IMR-90 (cell line): Measurements from ENCODE around the gene EXOC4. TPM values are rescaled to one million over a fixed set of nuclear protein-coding genes. Genes with fewer than 3 reads are reported as not detected.

Experiments used
- ATAC-seq: fragments of 200-7000 bp; cut with Tn5 transposase; 2 replicates; pipeline ENCODE4 v1.9.1; 2020; ENCODE audit warnings: low read depth, mild to moderate bottlenecking, moderate library complexity
- BruUV-seq: library from RNA; stranded (reverse); fragments of 400-500 nt; replicated peaks from 2 replicates; lab custom pipeline; 2021; lab: Mats Ljungman, UMichigan
- CTCF ChIA-PET: fragments of 300-600 bp; formaldehyde crosslinking; extraction: SDS; loops from one replicate; lab custom pipeline; 2021; ENCODE audit warnings: antibody characterized with exemption; lab: Yijun Ruan, JAX
- POLR2A ChIA-PET: fragments of 300-600 bp; sonication (Branson Sonifier 250); formaldehyde crosslinking; loops from one replicate; lab custom pipeline; 2022; ENCODE audit warnings: antibody characterized with exemption; ENCODE audit not compliant: unreplicated experiment; lab: Charles Lee
- DNase-seq: peaks from one replicate; pipeline ENCODE4 v3.0.0; 2013
- H2AFZ ChIP-seq: replicated peaks from 2 replicates; pipeline ENCODE3; 2013; ENCODE audit warnings: low read length, mild to moderate bottlenecking; ENCODE audit not compliant: poor library complexity
- H2AK5ac ChIP-seq: 2 replicates; pipeline ENCODE4 v1.6.1; 2013; ENCODE audit warnings: low read depth, low read length, inconsistent platforms
- H2AK9ac ChIP-seq: replicated peaks from 2 replicates; pipeline ENCODE3; 2013; ENCODE audit warnings: mild to moderate bottlenecking, low read depth, low read length, moderate library complexity; ENCODE audit not compliant: poor library complexity
- H2BK120ac ChIP-seq: 2 replicates; pipeline ENCODE4 v1.6.1; 2013; ENCODE audit warnings: low read depth, low read length, inconsistent platforms
- H2BK15ac ChIP-seq: 3 replicates; pipeline ENCODE4 v1.6.1; 2013; ENCODE audit warnings: low read depth, low read length, inconsistent platforms
- H2BK20ac ChIP-seq: 2 replicates; pipeline ENCODE4 v1.6.1; 2013; ENCODE audit warnings: low read depth, mild to moderate bottlenecking, inconsistent platforms, low read length, moderate library complexity
- H2BK5ac ChIP-seq: 2 replicates; pipeline ENCODE4 v1.6.1; 2013; ENCODE audit warnings: mild to moderate bottlenecking, low read depth, low read length, inconsistent platforms; ENCODE audit not compliant: poor library complexity, severe bottlenecking
- H3K14ac ChIP-seq: replicated peaks from 2 replicates; pipeline ENCODE4 v1.6.1; 2013; ENCODE audit warnings: low read depth, low read length, inconsistent platforms
- H3K18ac ChIP-seq: 2 replicates; pipeline ENCODE4 v1.6.1; 2013; ENCODE audit warnings: low read depth, low read length, control low read depth
- H3K23ac ChIP-seq: 2 replicates; pipeline ENCODE4 v1.6.1; 2013; ENCODE audit warnings: low read depth, low read length, inconsistent platforms
- H3K27ac ChIP-seq: 2 replicates; pipeline ENCODE4 v1.5.1; 2013; ENCODE audit warnings: mild to moderate bottlenecking, control low read depth, low read length; ENCODE audit not compliant: insufficient read depth
- H3K27me3 ChIP-seq: 2 replicates; pipeline ENCODE4 v1.6.1; 2013; ENCODE audit warnings: low read length; ENCODE audit not compliant: control insufficient read depth, insufficient read depth
- H3K36me3 ChIP-seq: 2 replicates; pipeline ENCODE4 v1.6.1; 2013; ENCODE audit warnings: low read length, mixed read lengths; ENCODE audit not compliant: control insufficient read depth, insufficient read depth
- H3K4ac ChIP-seq: 2 replicates; pipeline ENCODE4 v1.6.1; 2013; ENCODE audit warnings: low read depth, low read length, inconsistent platforms
- H3K4me1 ChIP-seq: 2 replicates; pipeline ENCODE4 v1.6.1; 2013; ENCODE audit warnings: low read length, mixed read lengths; ENCODE audit not compliant: control insufficient read depth, insufficient read depth
- H3K4me2 ChIP-seq: 2 replicates; pipeline ENCODE4 v1.6.1; 2013; ENCODE audit warnings: low read depth, mild to moderate bottlenecking, control low read depth, low read length, moderate library complexity
- H3K4me3 ChIP-seq: 2 replicates; pipeline ENCODE4 v1.5.1; 2013; ENCODE audit warnings: low read depth, mild to moderate bottlenecking, control low read depth, low read length, moderate library complexity; ENCODE audit not compliant: insufficient read depth
- H3K56ac ChIP-seq: 2 replicates; pipeline ENCODE4 v1.6.1; 2013; ENCODE audit warnings: low read length, inconsistent platforms; ENCODE audit not compliant: insufficient read depth; ENCODE audit errors: extremely low read depth
- H3K79me1 ChIP-seq, 2 experiments: 2 replicates each; pipeline ENCODE4 v1.6.1; 2013; ENCODE audit warnings: low read length in 2 of 2, inconsistent platforms in 1 of 2, low read depth in 1 of 2
- H3K9ac ChIP-seq: 2 replicates; pipeline ENCODE4 v1.6.1; 2013; ENCODE audit warnings: low read depth, low read length, control low read depth
- H3K9me1 ChIP-seq: 2 replicates; pipeline ENCODE4 v1.6.1; 2013; ENCODE audit warnings: low read length, inconsistent platforms; ENCODE audit not compliant: insufficient read depth
- H3K9me3 ChIP-seq: 2 replicates; pipeline ENCODE4 v1.6.1; 2013; ENCODE audit warnings: low read length; ENCODE audit not compliant: control insufficient read depth, insufficient read depth
- H4K20me1 ChIP-seq: 2 replicates; pipeline ENCODE4 v1.6.1; 2013; ENCODE audit warnings: low read length, inconsistent platforms; ENCODE audit not compliant: insufficient read depth
- H4K5ac ChIP-seq: 2 replicates; pipeline ENCODE4 v1.6.1; 2013; ENCODE audit warnings: mild to moderate bottlenecking, low read depth, low read length, control low read depth
- H4K8ac ChIP-seq, 2 experiments: 2 replicates each; pipeline ENCODE4 v1.6.1; 2013; ENCODE audit warnings: low read depth in 2 of 2, low read length in 2 of 2, control low read depth in 1 of 2, inconsistent platforms in 1 of 2
- H4K91ac ChIP-seq: 2 replicates; pipeline ENCODE4 v1.6.1; 2013; ENCODE audit warnings: low read depth, low read length, inconsistent platforms; ENCODE audit not compliant: insufficient read depth
- BHLHE40 ChIP-seq: fragments of 150-350 bp; IDR thresholded peaks from 2 replicates; pipeline ENCODE4 v1.6.1; 2016; ENCODE audit warnings: mild to moderate bottlenecking, low read depth, low read length
- MAZ ChIP-seq: IDR thresholded peaks from 2 replicates; pipeline ENCODE4 v1.6.1; 2012; ENCODE audit warnings: low read depth, mild to moderate bottlenecking, low read length, improper control_type of control experiment, moderate library complexity, borderline replicate concordance
- RAD21 ChIP-seq: IDR thresholded peaks from 2 replicates; pipeline ENCODE4 v1.6.1; 2012; ENCODE audit warnings: low read length, improper control_type of control experiment
- RCOR1 ChIP-seq: IDR thresholded peaks from 2 replicates; pipeline ENCODE4 v1.6.1; 2012; ENCODE audit warnings: mild to moderate bottlenecking, low read length, improper control_type of control experiment; ENCODE audit not compliant: insufficient replicate concordance
- RFX5 ChIP-seq: IDR thresholded peaks from 2 replicates; pipeline ENCODE4 v1.8.0; 2012; ENCODE audit warnings: low read depth, mild to moderate bottlenecking, low read length, moderate library complexity
- SMC3 ChIP-seq: fragments of 150-350 bp; IDR thresholded peaks from 2 replicates; pipeline ENCODE4 v1.6.1; 2016; ENCODE audit warnings: low read depth, mild to moderate bottlenecking, antibody characterized with exemption, low read length, moderate library complexity
- WGBS, 2 experiments: methylation state at CpG; one replicate each; pipeline versions ENCODE4 v1.1.5 to v1.1.7; 2013; ENCODE audit warnings: missing lambda C conversion rate in 2 of 2; ENCODE audit not compliant: insufficient read length in 1 of 2; ENCODE audit errors: extremely low coverage in 2 of 2; 5-methylcytosine and 5-hydroxymethylcytosine counted together
- dilution Hi-C: fragments of 300-500 bp; cut with HindIII; formaldehyde crosslinking; loops from one replicate; pipeline ENCODE4 v1.14.3; 2018; ENCODE audit warnings: low sequenced_read_pairs; ENCODE audit not compliant: unreplicated experiment
- in situ Hi-C: fragments of 300-500 bp; cut with MboI; formaldehyde crosslinking; loops from 3 replicates; pipeline ENCODE4 v1.14.3; 2019; ENCODE audit warnings: low sequenced_read_pairs, inconsistent platforms, mixed read lengths
- intact Hi-C: fragments of 100-400 bp; cut with micrococcal nuclease; formaldehyde crosslinking; loops from 2 replicates; pipeline ENCODE4 v1.10.0; 2022
- polyA plus RNA-seq, 3 experiments: library from polyadenylated mRNA; depleted of rRNA; stranded (reverse); fragments of >200 nt; gene quantifications; 2 replicates each; pipeline ENCODE4 v1.2.3, GENCODE V29; 2012; ENCODE audit warnings: low replicate concordance in 1 of 3
- total RNA-seq: library from RNA; depleted of rRNA; stranded (reverse); fragments of >200 nt; gene quantifications from 2 replicates; pipeline ENCODE4 v1.2.3, GENCODE V29; 2012
- TF ChIP-seq, protein P1 (sequence below): fragments of 150-350 bp; IDR thresholded peaks from 2 replicates; pipeline ENCODE4 v1.6.1; 2017; ENCODE audit warnings: mild to moderate bottlenecking, antibody characterized with exemption, low read length, low read depth

EXOC4 gene
- total and polyA plus RNA-seq, 2 of the 4 experiments (the other 2 are of a cell fraction): 25.4 to 94.6 TPM

GRCh38 chr7:133489906-133490305 lies 237.0 kb downstream of the EXOC4 start:
- no peak overlapping the region for H4K8ac ChIP-seq

More at GRCh38 chr7:133489906-133490305, 237.0 kb downstream of the EXOC4 start:
- Histone ChIP-seq H3K79me1 (no peaks in the 10 kb centered on the region; a peak in 1 of 4 replicates), H3K27me3 (no peaks in the 10 kb centered on the region), H3K23ac (no peak overlapping the region), H2AFZ (no peak overlapping the region), H4K20me1 (no peaks in the 10 kb centered on the region; the same call in 1 of the 2 replicates), H3K56ac (no peak overlapping the region), H3K36me3 (no peaks in the 10 kb centered on the region), H3K27ac (no peak overlapping the region), H3K4me3 (no peak overlapping the region), H3K4ac (no peak overlapping the region), H2BK15ac (no peak overlapping the region), H3K9ac (no peak overlapping the region), H2BK5ac (no peak overlapping the region), H3K4me2 (no peak overlapping the region), H4K5ac (no peak overlapping the region), H2BK20ac (no peak overlapping the region), H3K14ac (no peak overlapping the region), H3K9me3 (no peaks in the 10 kb centered on the region), H3K18ac (no peak overlapping the region), H3K9me1 (no peaks in the 10 kb centered on the region), H2AK5ac (no peak overlapping the region), H2AK9ac (no peak overlapping the region), H3K4me1 (no peaks in the 10 kb centered on the region), H4K91ac (no peak overlapping the region), H2BK120ac (no peak overlapping the region)
- intact Hi-C loops (no loop called here), dilution Hi-C loops (no loop called here), in situ Hi-C loops (no loop called here)
- ChIA-PET POLR2A (no interaction called here), CTCF (no interaction called here)
- no peak for DNase-seq
- no peak for ATAC-seq
- WGBS, 2 experiments: no CpG with 5 or more reads among the region's 3 CpGs
- BruUV-seq: no TSS peak
- TF ChIP-seq RFX5 (no peak), MAZ (no peak), BHLHE40 (no peak), SMC3 (no peak), RCOR1 (no peak), RAD21 (no peak)
- TF ChIP-seq, protein P1, sequence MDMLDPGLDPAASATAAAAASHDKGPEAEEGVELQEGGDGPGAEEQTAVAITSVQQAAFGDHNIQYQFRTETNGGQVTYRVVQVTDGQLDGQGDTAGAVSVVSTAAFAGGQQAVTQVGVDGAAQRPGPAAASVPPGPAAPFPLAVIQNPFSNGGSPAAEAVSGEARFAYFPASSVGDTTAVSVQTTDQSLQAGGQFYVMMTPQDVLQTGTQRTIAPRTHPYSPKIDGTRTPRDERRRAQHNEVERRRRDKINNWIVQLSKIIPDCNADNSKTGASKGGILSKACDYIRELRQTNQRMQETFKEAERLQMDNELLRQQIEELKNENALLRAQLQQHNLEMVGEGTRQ: no peak
